Endothelial cell of umbilical vein (primary cell): ENCODE results near the gene MLYCD. TPM values are rescaled to one million over a fixed set of nuclear protein-coding genes. Genes with fewer than 3 reads are reported as not detected.

Experiments
- BruUV-seq: library from RNA; stranded (reverse); fragments of 400-500 nt; replicated peaks from 2 replicates; lab custom pipeline; 2021; lab: Mats Ljungman, UMichigan
- CTCF ChIA-PET: fragments of 300-600, 350-600 bp; sonication (Branson Sonifier 250); formaldehyde crosslinking; loops from one replicate; lab custom pipeline; 2021; ENCODE audit warnings: antibody characterized with exemption, inconsistent platforms; lab: Charles Lee
- POLR2A ChIA-PET: fragments of 300-600, 350-600 bp; sonication (Branson Sonifier 250); formaldehyde crosslinking; loops from one replicate; lab custom pipeline; 2021; ENCODE audit warnings: antibody characterized with exemption, inconsistent platforms; lab: Charles Lee
- DNase-seq: peaks from one replicate; pipeline ENCODE4 v3.0.0-alpha.2; 2011; ENCODE audit warnings: low read depth, low spot score
- FAIRE-seq: peaks from 2 replicates; lab custom pipeline; 2011; peaks lifted over from hg19 to GRCh38; lab: Jason Lieb, UNC
- H2AFZ ChIP-seq: 2 replicates; pipeline ENCODE4 v1.6.0; 2012; ENCODE audit warnings: low read depth, low read length, control low read depth, inconsistent platforms
- H3K27ac ChIP-seq: 2 replicates; pipeline ENCODE4 v1.5.1; 2011; ENCODE audit warnings: low read depth, mild to moderate bottlenecking, control low read depth, low read length, moderate library complexity; ENCODE audit not compliant: insufficient read depth
- H3K27me3 ChIP-seq, 2 experiments: 2 replicates each; pipeline versions ENCODE4 v1.6.0 to v1.6.1; 2011; ENCODE audit warnings: low read length in 2 of 2, mixed read lengths in 1 of 2; ENCODE audit not compliant: control insufficient read depth in 2 of 2, insufficient read depth in 2 of 2
- H3K36me3 ChIP-seq, 2 experiments: 2 replicates in 1 of 2; 3 replicates in 1 of 2; pipeline ENCODE4 v1.5.1; 2011; ENCODE audit warnings: low read length in 2 of 2, mild to moderate bottlenecking in 1 of 2, moderate library complexity in 1 of 2; ENCODE audit not compliant: control insufficient read depth in 2 of 2, insufficient read depth in 2 of 2; ENCODE audit errors: extremely low read depth in 1 of 2
- H3K4me1 ChIP-seq: 3 replicates; pipeline ENCODE4 v1.5.1; 2011; ENCODE audit warnings: mild to moderate bottlenecking, low read length; ENCODE audit not compliant: control insufficient read depth, insufficient read depth; ENCODE audit errors: extremely low read depth
- H3K4me2 ChIP-seq: 2 replicates; pipeline ENCODE4 v1.6.1; 2011; ENCODE audit warnings: low read length, control low read depth, mixed read lengths; ENCODE audit not compliant: insufficient read depth
- H3K4me3 ChIP-seq, 3 experiments: fragments of 200-600 bp in 1 of 3; sonication (generic), shearing (Covaris generic) in 1 of 3; replicated peaks in 1 of 3; 2 replicates each; pipeline ENCODE4 v1.5.1; 2011 to 2016; ENCODE audit warnings: control low read depth in 3 of 3, low read length in 3 of 3, mild to moderate bottlenecking in 2 of 3, inconsistent platforms in 1 of 3, low read depth in 1 of 3, moderate library complexity in 1 of 3; ENCODE audit not compliant: insufficient read depth in 1 of 3
- H3K79me2 ChIP-seq: 2 replicates; pipeline ENCODE4 v1.6.0; 2012; ENCODE audit warnings: low read length, inconsistent platforms; ENCODE audit not compliant: control insufficient read depth, insufficient read depth
- H3K9ac ChIP-seq: replicated peaks from 2 replicates; pipeline ENCODE3; 2011; ENCODE audit warnings: low read length, control low read depth; ENCODE audit not compliant: insufficient read depth; ENCODE audit errors: extremely low read depth
- H3K9me1 ChIP-seq: replicated peaks from 3 replicates; pipeline ENCODE4 v1.6.0; 2011; ENCODE audit warnings: mild to moderate bottlenecking, low read length; ENCODE audit not compliant: control insufficient read depth, insufficient read depth; ENCODE audit errors: extremely low read depth
- H3K9me3 ChIP-seq: replicated peaks from 2 replicates; pipeline ENCODE4 v1.5.1; 2012; ENCODE audit warnings: low read length, inconsistent platforms; ENCODE audit not compliant: control insufficient read depth, insufficient read depth
- H4K20me1 ChIP-seq: replicated peaks from 2 replicates; pipeline ENCODE3; 2011; ENCODE audit warnings: mild to moderate bottlenecking, low read length; ENCODE audit not compliant: control insufficient read depth, insufficient read depth; ENCODE audit errors: extremely low read depth
- EZH2 ChIP-seq: IDR thresholded peaks from 2 replicates; pipeline ENCODE4 v1.6.1; 2012; ENCODE audit warnings: borderline replicate concordance, low read depth, mild to moderate bottlenecking, moderate library complexity, low read length, inconsistent platforms; ENCODE audit not compliant: severe bottlenecking
- FOS ChIP-seq: IDR thresholded peaks from 2 replicates; pipeline ENCODE4 v1.6.1; 2011; ENCODE audit warnings: mild to moderate bottlenecking, low read length, moderate library complexity, borderline replicate concordance; ENCODE audit not compliant: insufficient read depth
- GATA2 ChIP-seq: IDR thresholded peaks from 2 replicates; pipeline ENCODE4 v1.7.0; 2011; ENCODE audit warnings: low read depth, mild to moderate bottlenecking, moderate library complexity, mixed read lengths, low read length; ENCODE audit not compliant: insufficient read length, insufficient read depth
- JUN ChIP-seq: IDR thresholded peaks from 2 replicates; pipeline ENCODE4 v1.6.1; 2011; ENCODE audit warnings: borderline replicate concordance, low read depth; ENCODE audit not compliant: insufficient read length, insufficient read depth
- MYC ChIP-seq: IDR thresholded peaks from one replicate; pipeline ENCODE4 v1.6.1; 2011; ENCODE audit warnings: mild to moderate bottlenecking, low read depth, low read length
- POLR2A ChIP-seq: IDR thresholded peaks from 2 replicates; pipeline ENCODE4 v1.6.1; 2012; ENCODE audit warnings: low read depth, mild to moderate bottlenecking, control low read depth, low read length
- POLR2AphosphoS5 ChIP-seq: IDR thresholded peaks from 2 replicates; pipeline ENCODE4 v1.6.1; 2012; ENCODE audit warnings: low read depth, mild to moderate bottlenecking, control low read depth, low read length, moderate library complexity; ENCODE audit not compliant: insufficient read depth
- dilution Hi-C: fragments of 300-500 bp; cut with MboI; formaldehyde crosslinking; loops from one replicate; pipeline ENCODE4 v1.15.0; 2019; ENCODE audit warnings: low sequenced_read_pairs; ENCODE audit not compliant: extremely low pct_ligation_motif_present
- intact Hi-C: fragments of 100-400 bp; cut with micrococcal nuclease; formaldehyde crosslinking; loops from one replicate; pipeline ENCODE4 v1.10.0; 2022
- polyA plus RNA-seq, 4 experiments: library from polyadenylated mRNA; depleted of rRNA in 3 of 4; stranded (reverse) in 3 of 4; unstranded in 1 of 4; fragments of >200 nt; gene quantifications; 2 replicates each; pipeline versions ENCODE4 v1.2.1 to v1.2.3, GENCODE V29; 2011 to 2012; ENCODE audit warnings: missing spikeins in 1 of 4
- total RNA-seq: library from RNA; stranded (reverse); gene quantifications from 2 replicates; pipeline ENCODE4 v1.2.3, GENCODE V29; 2021
- TF ChIP-seq, protein P1 (sequence below): IDR thresholded peaks from 2 replicates; pipeline ENCODE4 v1.6.1; 2011; ENCODE audit not compliant: insufficient read depth, insufficient read length
- TF ChIP-seq, protein P2 (sequence below), 2 donors: IDR thresholded peaks; 1 replicate in 1 of 2; 2 replicates in 1 of 2; pipeline ENCODE4 v1.5.1; 2011; ENCODE audit warnings: low read length in 2 of 2, mild to moderate bottlenecking in 2 of 2, moderate library complexity in 2 of 2, control low read depth in 1 of 2, inconsistent platforms in 1 of 2, low read depth in 1 of 2; ENCODE audit not compliant: insufficient read depth in 1 of 2; ENCODE audit errors: extremely low read depth in 1 of 2

MLYCD gene
- total and polyA plus RNA-seq, 2 donors (not counting 3 experiments of a cell fraction or from before 2014, with no cell fraction given), result 2.0 to 3.4 TPM

DNA sequence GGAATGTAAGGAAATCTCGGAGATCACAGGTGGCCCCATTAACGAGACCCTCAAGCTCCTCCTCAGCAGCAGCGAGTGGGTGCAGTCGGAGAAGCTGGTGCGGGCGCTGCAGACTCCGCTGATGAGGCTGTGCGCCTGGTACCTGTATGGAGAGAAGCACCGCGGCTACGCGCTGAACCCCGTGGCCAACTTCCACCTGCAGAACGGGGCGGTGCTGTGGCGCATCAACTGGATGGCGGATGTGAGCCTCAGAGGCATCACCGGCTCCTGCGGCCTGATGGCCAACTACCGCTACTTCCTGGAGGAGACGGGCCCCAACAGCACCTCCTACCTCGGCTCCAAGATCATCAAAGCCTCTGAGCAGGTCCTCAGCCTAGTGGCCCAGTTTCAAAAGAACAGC is 16.2 kb downstream of the MLYCD start:
- intact Hi-C loops, result no loop called here

More for the DNA sequence above, 16.2 kb downstream of the MLYCD start:
- H3K4me3 ChIP-seq, result no peak overlapping the region
- no peaks in the 10 kb centered on the region for H3K9me3 ChIP-seq
- no peak for DNase-seq
- ChIA-PET CTCF (interaction anchor here (0.9 kb wide), 1 partner anchor 14 kb away, joined by 3 read pairs; no protein-coding TSS in a partner anchor), POLR2A (no interaction called here)
- no peaks in the 10 kb centered on the region for H3K79me2 ChIP-seq
- no peaks in the 10 kb centered on the region for H3K4me1 ChIP-seq
- no TSS peak for BruUV-seq
- dilution Hi-C loops, result no loop called here
- H3K36me3 ChIP-seq, result peaks cover 0 to 28% of the 10 kb centered on the region in 2 experiments
- no peaks in the 10 kb centered on the region for H4K20me1 ChIP-seq
- no peak overlapping the region for H2AFZ ChIP-seq
- H3K27me3 ChIP-seq, result no peaks in the 10 kb centered on the region
- FAIRE-seq, result no peak
- H3K27ac ChIP-seq, result no peak overlapping the region
- no peak overlapping the region for H3K4me2 ChIP-seq
- no peak overlapping the region for H3K9ac ChIP-seq
- no peak for TF ChIP-seq FOS
- no peak for TF ChIP-seq JUN
- no peak for TF ChIP-seq GATA2
- TF ChIP-seq, protein P1, sequence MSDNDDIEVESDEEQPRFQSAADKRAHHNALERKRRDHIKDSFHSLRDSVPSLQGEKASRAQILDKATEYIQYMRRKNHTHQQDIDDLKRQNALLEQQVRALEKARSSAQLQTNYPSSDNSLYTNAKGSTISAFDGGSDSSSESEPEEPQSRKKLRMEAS, result no peak
- no peak for TF ChIP-seq POLR2A
- TF ChIP-seq EZH2, result no peak
- no peak for TF ChIP-seq MYC
- no peak for TF ChIP-seq POLR2AphosphoS5
- TF ChIP-seq, protein P2, sequence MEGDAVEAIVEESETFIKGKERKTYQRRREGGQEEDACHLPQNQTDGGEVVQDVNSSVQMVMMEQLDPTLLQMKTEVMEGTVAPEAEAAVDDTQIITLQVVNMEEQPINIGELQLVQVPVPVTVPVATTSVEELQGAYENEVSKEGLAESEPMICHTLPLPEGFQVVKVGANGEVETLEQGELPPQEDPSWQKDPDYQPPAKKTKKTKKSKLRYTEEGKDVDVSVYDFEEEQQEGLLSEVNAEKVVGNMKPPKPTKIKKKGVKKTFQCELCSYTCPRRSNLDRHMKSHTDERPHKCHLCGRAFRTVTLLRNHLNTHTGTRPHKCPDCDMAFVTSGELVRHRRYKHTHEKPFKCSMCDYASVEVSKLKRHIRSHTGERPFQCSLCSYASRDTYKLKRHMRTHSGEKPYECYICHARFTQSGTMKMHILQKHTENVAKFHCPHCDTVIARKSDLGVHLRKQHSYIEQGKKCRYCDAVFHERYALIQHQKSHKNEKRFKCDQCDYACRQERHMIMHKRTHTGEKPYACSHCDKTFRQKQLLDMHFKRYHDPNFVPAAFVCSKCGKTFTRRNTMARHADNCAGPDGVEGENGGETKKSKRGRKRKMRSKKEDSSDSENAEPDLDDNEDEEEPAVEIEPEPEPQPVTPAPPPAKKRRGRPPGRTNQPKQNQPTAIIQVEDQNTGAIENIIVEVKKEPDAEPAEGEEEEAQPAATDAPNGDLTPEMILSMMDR (IDR thresholded peaks at IDR 0.05; ENCODE audit: extremely low read depth in 1 of 2, insufficient read depth in 1 of 2, low read depth in 1 of 2, low read length in 2 of 2), result no peak
- H3K9me1 ChIP-seq, result no peaks in the 10 kb centered on the region
